HG03378 (cell line): ENCODE data around the gene NSD2.

Experiments used
- ATAC-seq: cut with Tn5 transposase; IDR thresholded peaks from one replicate; pipeline ENCODE4 v1.9.1; 2021; ENCODE audit warnings: mild to moderate bottlenecking, moderate library complexity; ENCODE audit not compliant: unreplicated experiment

The NSD2 gene

DNA sequence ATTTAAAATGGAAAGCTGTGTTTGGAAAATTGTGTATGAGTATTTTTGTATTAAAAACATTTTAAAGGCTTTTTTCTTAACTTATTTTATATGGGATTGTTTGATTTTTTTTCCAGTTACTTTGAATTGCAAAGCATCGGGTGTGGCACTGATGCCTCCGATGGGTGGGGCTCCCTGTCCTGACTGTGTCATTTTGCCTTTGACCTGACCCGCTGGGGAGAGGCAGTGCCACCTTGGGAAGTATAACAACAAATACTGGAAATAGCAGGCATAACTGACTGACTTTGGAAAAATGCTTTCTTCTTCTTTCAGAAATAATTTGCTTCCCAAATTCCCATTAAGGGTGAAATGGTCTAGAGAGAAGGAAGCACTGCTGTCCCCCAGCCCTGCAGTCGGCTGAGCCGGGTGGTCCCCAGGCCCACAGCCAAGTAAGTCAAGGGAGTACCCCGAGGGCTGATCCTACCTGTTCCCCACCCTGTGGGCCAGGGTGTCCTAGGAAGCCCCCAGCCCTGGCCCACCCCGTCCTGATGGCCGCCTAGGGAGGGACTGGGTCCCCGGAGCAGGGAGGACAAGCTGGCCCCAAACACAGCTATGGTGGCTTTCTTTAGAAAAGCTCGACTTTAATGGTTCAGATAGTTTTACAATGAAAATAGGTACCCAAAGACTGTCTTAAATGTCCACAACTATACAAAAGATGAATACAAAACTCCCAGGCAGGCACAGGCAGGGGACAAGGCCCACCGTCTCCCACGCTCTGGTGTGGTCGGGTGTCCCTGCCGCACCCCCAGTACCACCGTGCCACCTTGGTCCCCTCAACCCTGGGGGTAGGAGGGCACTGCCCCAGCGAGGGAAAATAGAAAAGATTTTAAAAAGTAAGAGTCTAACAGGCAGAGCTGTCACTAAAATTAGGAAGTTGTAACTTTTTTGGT is 111.2 kb downstream of the NSD2 start:
- no peak for ATAC-seq

GRCh38 chr4:1983053-1983845 is 112.1 kb downstream of the NSD2 start:
- no peak for ATAC-seq

DNA sequence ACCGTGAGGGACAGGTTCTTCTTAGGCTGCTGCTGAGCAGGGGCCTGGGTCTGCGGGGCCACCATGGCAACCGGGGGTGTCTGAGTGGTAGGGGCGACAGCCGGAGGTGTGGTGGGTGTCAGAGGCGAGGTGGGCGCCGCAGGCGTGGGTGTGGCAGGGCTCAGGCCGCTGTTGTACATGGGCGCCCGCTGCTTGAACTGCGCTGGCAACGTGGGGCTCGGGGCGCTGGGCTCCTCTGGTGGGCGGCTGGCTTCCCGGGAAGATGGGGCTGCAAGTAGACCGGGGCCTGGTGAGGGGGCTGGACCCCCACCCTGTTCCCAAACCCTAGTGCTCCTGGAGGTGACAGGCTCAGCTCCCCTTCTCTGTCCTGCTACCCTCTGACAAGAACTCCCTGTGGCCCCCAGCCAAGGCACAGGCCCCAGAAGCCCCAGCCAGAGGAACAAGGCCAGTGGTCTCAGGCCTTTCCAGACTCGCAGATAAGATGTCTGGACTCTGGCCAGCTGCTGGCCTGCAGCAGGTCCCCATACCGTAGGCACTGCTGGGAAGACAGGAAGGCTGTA is 112.7 kb downstream of the NSD2 start:
- no peak for ATAC-seq

GRCh38 chr4:1984406-1985191 is 113.4 kb downstream of the NSD2 start:
- no peak for ATAC-seq

DNA sequence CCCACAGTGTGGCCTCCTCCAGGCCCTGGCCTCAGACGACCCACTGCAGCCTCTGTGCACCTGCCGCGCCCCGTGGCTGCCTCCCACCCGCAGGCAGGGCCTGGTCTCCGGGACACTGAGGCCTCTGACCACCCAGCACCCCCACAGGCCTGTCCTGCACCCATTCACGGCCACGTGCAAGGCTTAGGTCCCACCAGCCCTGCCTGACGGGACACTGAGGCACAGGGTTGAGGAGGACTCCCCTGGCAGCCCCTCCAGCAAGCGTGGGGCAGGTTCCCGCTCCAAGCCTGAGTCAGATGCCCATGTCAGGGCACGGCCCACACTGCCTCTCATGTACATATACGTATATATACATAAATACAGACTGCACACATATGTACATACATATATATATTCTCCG is 114.1 kb downstream of the NSD2 start:
- ATAC-seq = no peak

DNA sequence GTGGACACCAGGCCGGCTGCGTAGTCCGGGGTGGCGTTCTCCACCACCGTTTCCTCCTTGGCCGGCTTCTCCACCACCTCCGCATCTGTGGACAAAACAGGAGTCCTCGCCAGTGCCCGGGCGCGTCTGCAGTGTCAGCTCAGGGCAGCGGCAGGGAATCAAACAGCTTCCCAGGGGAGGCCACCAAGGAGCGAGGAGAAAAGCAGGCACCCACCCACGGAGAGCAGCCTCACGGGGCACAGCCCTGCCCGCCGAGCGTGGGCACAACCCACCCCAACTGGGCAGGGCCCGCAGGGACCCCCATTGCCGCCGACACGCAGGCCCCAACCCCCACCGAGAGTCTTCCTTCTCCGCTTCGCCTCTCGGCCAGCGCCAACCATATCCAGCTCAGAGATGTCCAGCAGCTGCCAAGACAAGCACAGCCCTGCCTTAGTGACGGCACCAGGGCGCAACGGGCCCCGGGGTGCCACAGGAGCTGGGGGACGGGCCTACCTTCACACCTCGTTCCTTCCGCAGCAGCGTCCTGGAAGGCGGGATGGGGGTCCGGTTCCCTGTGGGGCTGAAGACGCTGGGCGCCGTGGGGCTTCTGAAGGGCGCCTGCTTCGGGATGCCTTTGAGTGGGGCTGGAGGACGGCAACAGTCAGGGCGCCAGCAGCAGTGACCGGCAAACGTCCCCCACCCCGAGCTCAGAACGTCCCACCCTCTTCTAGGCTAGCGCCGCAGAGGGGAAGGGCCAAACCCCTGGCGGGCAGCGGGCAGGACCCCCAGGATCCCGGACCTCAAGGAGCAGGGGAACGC is 114.8 kb downstream of the NSD2 start:
- no peak for ATAC-seq

- no peak for ATAC-seq
These were observed 115.5 kb downstream of the NSD2 start for GRCh38 chr4:1986578-1987210.

- no peak for ATAC-seq
These were observed 116.1 kb downstream of the NSD2 start for GRCh38 chr4:1987296-1987695.

GRCh38 chr4:1987721-1988326 is 116.6 kb downstream of the NSD2 start:
- no peak for ATAC-seq

DNA sequence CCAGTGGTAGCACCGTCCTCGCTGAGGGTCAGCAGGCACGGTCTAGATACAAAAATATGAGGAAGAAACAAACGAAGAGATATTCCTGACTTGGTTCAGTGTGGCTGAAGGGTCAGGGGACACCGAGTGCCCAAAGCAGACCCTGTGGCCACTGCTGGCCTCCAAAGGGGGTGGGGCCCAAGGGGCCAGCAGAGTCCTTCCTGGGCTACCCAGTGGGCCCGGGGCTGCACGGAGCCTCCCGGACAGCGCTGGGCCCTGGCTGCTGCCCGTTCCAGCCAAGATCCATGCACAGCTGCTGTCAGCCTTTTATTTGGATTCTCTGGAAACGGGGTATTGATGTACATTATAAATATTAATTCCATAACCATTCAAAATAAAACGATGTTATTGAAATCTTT is 117.1 kb downstream of the NSD2 start:
- no peak for ATAC-seq

DNA sequence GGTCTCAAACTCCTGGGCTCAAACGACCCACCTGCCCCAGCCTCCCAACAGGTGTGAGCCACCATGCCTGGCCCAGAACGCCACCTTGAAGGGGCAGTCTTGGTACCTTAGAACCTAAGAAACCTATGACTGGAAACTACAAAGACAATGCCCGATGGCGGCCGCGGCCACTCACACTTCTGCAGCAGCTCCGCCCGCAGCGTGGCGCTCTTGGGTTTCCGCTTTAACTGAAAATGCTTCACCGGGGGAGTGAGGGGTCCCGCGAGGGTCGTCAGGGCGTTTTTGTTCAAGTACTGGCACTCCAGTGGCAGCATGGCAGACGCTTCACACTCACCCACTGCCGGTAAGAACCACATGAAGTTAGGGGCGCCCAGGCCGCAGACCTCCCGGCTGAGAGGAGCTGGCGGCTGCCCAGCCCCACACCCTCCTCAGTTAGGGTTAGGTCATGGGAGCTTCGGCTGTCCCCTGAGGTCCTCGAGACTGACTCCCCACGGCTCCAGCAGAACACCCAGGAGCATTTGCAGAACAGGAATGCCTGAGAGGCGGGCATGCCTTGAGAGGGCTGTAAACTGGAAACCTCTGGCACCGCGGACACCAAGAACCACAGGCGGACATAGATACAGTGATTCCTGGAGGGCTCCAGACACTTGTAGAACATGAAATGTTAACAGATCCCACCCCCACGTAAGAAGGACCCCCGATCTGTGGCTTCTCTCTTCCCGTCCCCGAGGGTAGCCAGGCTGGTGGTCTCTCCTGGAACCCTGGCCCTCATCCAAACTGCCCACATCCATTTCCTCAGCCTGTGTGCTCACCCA is 118.5 kb downstream of the NSD2 start:
- ATAC-seq = no peak

DNA sequence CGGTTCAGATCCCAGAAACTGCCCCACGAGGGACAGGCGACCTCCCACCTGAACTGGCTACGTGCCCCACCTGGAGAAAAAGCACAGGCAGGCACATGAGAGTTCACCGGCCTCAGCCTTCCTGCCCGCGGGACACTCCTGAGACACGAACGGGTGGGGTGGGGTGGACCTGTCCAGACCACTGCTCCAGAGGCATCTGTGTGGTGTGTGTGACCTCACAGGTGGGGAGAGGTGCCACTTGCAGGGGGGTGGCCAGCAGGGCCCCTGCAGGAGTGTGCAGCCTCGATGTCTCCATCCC is 119.1 kb downstream of the NSD2 start:
- ATAC-seq = no peak

GRCh38 chr4:1990676-1991075 is 119.5 kb downstream of the NSD2 start:
- no peak for ATAC-seq

DNA sequence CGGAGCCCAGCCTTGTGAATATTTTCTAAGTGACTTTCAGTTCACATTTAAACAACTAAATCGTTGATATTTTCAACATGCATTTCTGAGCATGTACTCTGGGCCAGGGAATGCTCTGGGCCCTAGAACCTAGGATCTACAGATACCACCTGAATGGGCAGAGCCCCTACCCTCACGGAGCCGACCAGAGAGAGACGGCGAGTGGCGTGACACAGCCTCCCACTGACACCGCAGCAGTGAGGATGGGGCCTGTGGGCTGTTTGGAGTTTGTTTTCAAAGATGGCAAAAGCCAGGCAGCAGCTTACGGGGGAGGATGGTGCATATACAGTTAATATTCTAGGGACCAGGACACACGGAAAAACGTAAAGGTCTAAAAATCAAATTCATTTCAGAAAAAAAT is 119.9 kb downstream of the NSD2 start:
- no peak for ATAC-seq

GRCh38 chr4:1991596-1992434 is 120.6 kb downstream of the NSD2 start:
- no peak for ATAC-seq

- ATAC-seq = no peak
These were observed 121.4 kb downstream of the NSD2 start for GRCh38 chr4:1992468-1993168.

DNA sequence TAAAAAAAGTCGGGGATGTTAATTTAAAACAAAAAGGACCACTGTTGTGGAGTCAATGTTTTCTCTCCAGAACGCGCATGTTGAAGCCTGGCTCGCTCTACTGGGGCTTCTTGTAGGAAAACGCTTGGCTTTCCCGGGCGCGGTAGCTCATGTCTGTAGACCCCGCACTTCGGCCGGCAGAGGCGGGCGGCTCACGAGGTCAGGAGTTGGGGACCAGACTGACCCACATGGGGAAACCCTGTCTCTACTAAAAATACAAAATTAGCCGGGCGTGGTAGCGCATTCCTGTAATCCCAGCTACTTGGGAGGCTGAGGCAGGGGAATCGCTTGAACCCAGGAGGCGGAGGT is 122.0 kb downstream of the NSD2 start:
- no peak for ATAC-seq
